ENCODE measurements around the gene UTF1. TPM values are rescaled to one million over a fixed set of nuclear protein-coding genes. Genes with fewer than 3 reads are reported as not detected.
"Not testable (repeated sequence)": the region's sequence is repeated elsewhere in the genome, so short reads cannot be mapped to it uniquely, and the experiment has no call there.

Gene UTF1
- total RNA-seq, 3 donors from 2014 or later = not detected

- DNase-seq = no peak
- H3K4me1 ChIP-seq (ENCODE audit: low read depth) = no peaks in the 10 kb centered on the region
- intact Hi-C loops (cut with DNase I, micrococcal nuclease) = no loop called here
- no peak for ATAC-seq
- no peak for TF ChIP-seq CTCF (IDR thresholded peaks at IDR 0.05)
- no peaks in the 10 kb centered on the region for H3K9me3 ChIP-seq
- H3K4me3 ChIP-seq = no peak overlapping the region
- no peaks in the 10 kb centered on the region for H3K36me3 ChIP-seq (ENCODE audit: low read depth)
These were observed 563 bp upstream of the UTF1 start for GRCh38 chr10:133229265-133230043.

GRCh38 chr10:133230387-133231195 is 574 bp downstream of the UTF1 start:
- DNase-seq (peak in 1 of 3 donors; percentile 21), ATAC-seq (peak; percentile 45)
- Histone ChIP-seq H3K4me3 (no peak overlapping the region), H3K4me1 (ENCODE audit: low read depth) (no peaks in the 10 kb centered on the region), H3K36me3 (ENCODE audit: low read depth) (no peaks in the 10 kb centered on the region), H3K9me3 (no peaks in the 10 kb centered on the region)
- no peak for TF ChIP-seq CTCF (IDR thresholded peaks at IDR 0.05)
- intact Hi-C loops (cut with DNase I, micrococcal nuclease) = no loop called here

GRCh38 chr10:133231244-133231945 is 1.4 kb downstream of the UTF1 start:
- ATAC-seq (no peak), DNase-seq (no peak)
- H3K9me3 ChIP-seq = no peaks in the 10 kb centered on the region
- H3K4me3 ChIP-seq = no peak overlapping the region
- TF ChIP-seq CTCF (IDR thresholded peaks at IDR 0.05) = no peak
- H3K36me3 ChIP-seq (ENCODE audit: low read depth) = no peaks in the 10 kb centered on the region
- H3K4me1 ChIP-seq (ENCODE audit: low read depth) = no peaks in the 10 kb centered on the region
- intact Hi-C loops (cut with DNase I, micrococcal nuclease) = no loop called here

- peaks cover 7% of the 10 kb centered on the region for H3K4me1 ChIP-seq (ENCODE audit: low read depth)
- DNase-seq (no peak), ATAC-seq (no peak)
- no peak for TF ChIP-seq CTCF (IDR thresholded peaks at IDR 0.05)
- no peak overlapping the region for H3K4me3 ChIP-seq
- intact Hi-C loops (cut with DNase I, micrococcal nuclease) = no loop called here
- H3K9me3 ChIP-seq = no peaks in the 10 kb centered on the region
- no peaks in the 10 kb centered on the region for H3K36me3 ChIP-seq (ENCODE audit: low read depth)
These were observed 2.0 kb downstream of the UTF1 start for GRCh38 chr10:133231946-133232574.

GRCh38 chr10:133234796-133235195 is 4.8 kb downstream of the UTF1 start:
- H3K9me3 ChIP-seq; ATAC-seq; intact Hi-C loops (cut with DNase I, micrococcal nuclease); H3K4me3 ChIP-seq; H3K36me3 ChIP-seq (ENCODE audit: low read depth); DNase-seq; H3K4me1 ChIP-seq (ENCODE audit: low read depth): not testable (repeated sequence)
